ENCODE measurements around the gene DIPK1B. TPM values are rescaled to one million over a fixed set of nuclear protein-coding genes. Genes with fewer than 3 reads are reported as not detected.

Gene DIPK1B
- total RNA-seq, 1 donor from 2014 or later, result 177 TPM

GRCh38 chr9:136673088-136673974 is 39.0 kb upstream of the DIPK1B start:
- no peak for DNase-seq (ENCODE audit: low read depth, low spot score)

- DNase-seq (ENCODE audit: low read depth, low spot score), result peak; percentile 80
These were observed 38.2 kb upstream of the DIPK1B start for GRCh38 chr9:136673975-136674785.

- no peak for DNase-seq (ENCODE audit: low read depth, low spot score)
These were observed 37.5 kb upstream of the DIPK1B start for GRCh38 chr9:136674786-136675349.

GRCh38 chr9:136675477-136676296 is 36.7 kb upstream of the DIPK1B start:
- no peak for DNase-seq (ENCODE audit: low read depth, low spot score)

- no peak for DNase-seq (ENCODE audit: low read depth, low spot score)
These were observed 36.0 kb upstream of the DIPK1B start for GRCh38 chr9:136676297-136676794.

GRCh38 chr9:136676920-136677686 is 35.3 kb upstream of the DIPK1B start:
- DNase-seq (ENCODE audit: low read depth, low spot score), result no peak

GRCh38 chr9:136678034-136678433 is 34.3 kb upstream of the DIPK1B start:
- DNase-seq (ENCODE audit: low read depth, low spot score), result no peak

GRCh38 chr9:136678624-136679023 is 33.7 kb upstream of the DIPK1B start:
- DNase-seq (ENCODE audit: low read depth, low spot score), result no peak

GRCh38 chr9:136679431-136679941 is 32.9 kb upstream of the DIPK1B start:
- no peak for DNase-seq (ENCODE audit: low read depth, low spot score)

GRCh38 chr9:136681029-136681428 is 31.3 kb upstream of the DIPK1B start:
- DNase-seq (ENCODE audit: low read depth, low spot score), result no peak

GRCh38 chr9:136681945-136682699 is 30.2 kb upstream of the DIPK1B start:
- DNase-seq (ENCODE audit: low read depth, low spot score), result no peak

- no peak for DNase-seq (ENCODE audit: low read depth, low spot score)
These were observed 29.7 kb upstream of the DIPK1B start for GRCh38 chr9:136682710-136683109.

- no peak for DNase-seq (ENCODE audit: low read depth, low spot score)
These were observed 29.1 kb upstream of the DIPK1B start for GRCh38 chr9:136683173-136683745.

GRCh38 chr9:136683755-136684154 is 28.6 kb upstream of the DIPK1B start:
- DNase-seq (ENCODE audit: low read depth, low spot score), result no peak

GRCh38 chr9:136684339-136684738 is 28.0 kb upstream of the DIPK1B start:
- no peak for DNase-seq (ENCODE audit: low read depth, low spot score)

GRCh38 chr9:136684799-136685198 is 27.6 kb upstream of the DIPK1B start:
- DNase-seq (ENCODE audit: low read depth, low spot score), result no peak

- DNase-seq (ENCODE audit: low read depth, low spot score), result no peak
These were observed 27.2 kb upstream of the DIPK1B start for GRCh38 chr9:136685216-136685615.

GRCh38 chr9:136685790-136686533 is 26.4 kb upstream of the DIPK1B start:
- DNase-seq (ENCODE audit: low read depth, low spot score), result no peak

GRCh38 chr9:136686534-136686793 is 25.9 kb upstream of the DIPK1B start:
- no peak for DNase-seq (ENCODE audit: low read depth, low spot score)

Measured in pulmonary artery endothelial cell (primary cell).